OCI-LY1 (cell line): ENCODE results near the gene RBM25.

ENCODE experiments used
- EZH2 ChIP-seq: fragments of 200-600 bp; sonication (generic), shearing (Covaris generic); IDR thresholded peaks from 2 replicates; pipeline ENCODE4 v1.8.0; 2017; ENCODE audit warnings: borderline replicate concordance, mixed run types, mild to moderate bottlenecking, antibody characterized with exemption, low read length, moderate library complexity, mixed read lengths
- TF ChIP-seq, protein P1 (sequence below): fragments of 200-600 bp; sonication (generic), shearing (Covaris generic); IDR thresholded peaks from 2 replicates; pipeline ENCODE4 v1.5.1; 2017; ENCODE audit warnings: mild to moderate bottlenecking, antibody characterized with exemption, low read length, moderate library complexity, mixed read lengths

DNA sequence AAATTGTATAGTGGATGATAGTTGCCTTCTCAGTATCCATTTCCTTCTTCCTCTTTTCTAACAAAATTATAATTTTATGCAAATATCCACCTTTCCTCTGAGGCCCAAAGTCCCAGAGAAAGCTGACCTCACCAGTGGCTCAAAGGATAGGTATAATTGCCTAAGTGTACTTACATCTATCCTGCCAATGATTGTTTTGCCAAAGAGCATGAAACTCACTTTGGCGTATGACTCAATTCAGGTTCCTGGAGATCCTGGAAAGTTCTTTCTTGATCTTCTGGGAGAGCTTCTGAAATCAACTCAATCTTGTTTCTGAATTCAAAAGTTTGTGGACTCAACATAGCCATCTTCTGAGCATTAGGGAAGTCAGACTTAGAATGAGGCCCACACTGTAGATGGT is 10.5 kb upstream of the RBM25 start:
- TF ChIP-seq, protein P1, sequence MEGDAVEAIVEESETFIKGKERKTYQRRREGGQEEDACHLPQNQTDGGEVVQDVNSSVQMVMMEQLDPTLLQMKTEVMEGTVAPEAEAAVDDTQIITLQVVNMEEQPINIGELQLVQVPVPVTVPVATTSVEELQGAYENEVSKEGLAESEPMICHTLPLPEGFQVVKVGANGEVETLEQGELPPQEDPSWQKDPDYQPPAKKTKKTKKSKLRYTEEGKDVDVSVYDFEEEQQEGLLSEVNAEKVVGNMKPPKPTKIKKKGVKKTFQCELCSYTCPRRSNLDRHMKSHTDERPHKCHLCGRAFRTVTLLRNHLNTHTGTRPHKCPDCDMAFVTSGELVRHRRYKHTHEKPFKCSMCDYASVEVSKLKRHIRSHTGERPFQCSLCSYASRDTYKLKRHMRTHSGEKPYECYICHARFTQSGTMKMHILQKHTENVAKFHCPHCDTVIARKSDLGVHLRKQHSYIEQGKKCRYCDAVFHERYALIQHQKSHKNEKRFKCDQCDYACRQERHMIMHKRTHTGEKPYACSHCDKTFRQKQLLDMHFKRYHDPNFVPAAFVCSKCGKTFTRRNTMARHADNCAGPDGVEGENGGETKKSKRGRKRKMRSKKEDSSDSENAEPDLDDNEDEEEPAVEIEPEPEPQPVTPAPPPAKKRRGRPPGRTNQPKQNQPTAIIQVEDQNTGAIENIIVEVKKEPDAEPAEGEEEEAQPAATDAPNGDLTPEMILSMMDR, result no peak
- TF ChIP-seq EZH2, result no peak
